GM04504 (cell line): ENCODE measurements around the gene TBX15.
A peak's percentile ranks its signal among the peaks of the same experiment; 100 is the strongest.
"Not testable (repeated sequence)": the region's sequence is repeated elsewhere in the genome, so short reads cannot be mapped to it uniquely, and the experiment has no call there.

Source experiments
- DNase-seq: peaks from one replicate; pipeline ENCODE4 v3.0.0-alpha.2; 2012; ENCODE audit warnings: low read depth

TBX15 gene

DNA sequence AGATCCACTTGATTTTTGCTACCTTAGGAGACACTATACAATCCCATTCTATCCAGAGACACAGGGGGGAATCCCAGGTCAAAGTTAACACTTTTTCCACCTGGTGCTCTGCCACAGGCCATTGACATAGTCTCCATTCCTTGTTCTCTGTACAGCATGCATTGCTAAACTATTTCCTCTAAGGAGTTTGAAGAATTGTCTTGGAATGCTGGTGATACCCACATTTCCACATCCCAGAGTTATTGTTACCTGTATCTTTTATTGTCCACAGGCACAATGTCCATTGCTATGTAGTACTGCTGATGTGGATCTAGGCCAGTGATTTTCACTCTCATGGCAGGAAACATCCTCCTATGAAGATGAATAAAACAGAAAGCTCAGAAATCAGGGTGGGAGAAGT, 61.9 kb downstream of the TBX15 start:
- DNase-seq, result no peak

DNA sequence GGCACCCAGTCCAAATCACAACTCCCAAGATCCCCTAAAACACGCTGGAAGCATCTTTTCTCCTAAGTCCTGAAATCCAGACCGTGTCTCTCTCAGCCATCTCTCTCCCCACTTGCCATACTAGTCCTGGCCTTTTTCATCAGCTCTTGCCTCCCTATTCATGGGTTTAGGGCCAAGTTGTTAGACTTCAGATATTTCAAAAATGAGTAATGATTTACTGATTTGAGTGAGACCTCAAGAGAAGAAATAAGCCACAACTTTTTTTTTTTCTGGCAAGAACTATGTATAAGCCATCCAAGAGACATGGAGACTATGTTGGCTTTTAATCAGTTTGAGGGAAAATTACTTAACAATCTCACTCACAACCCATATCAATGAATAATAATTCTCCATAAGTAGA, 62.5 kb downstream of the TBX15 start:
- no peak for DNase-seq

DNA sequence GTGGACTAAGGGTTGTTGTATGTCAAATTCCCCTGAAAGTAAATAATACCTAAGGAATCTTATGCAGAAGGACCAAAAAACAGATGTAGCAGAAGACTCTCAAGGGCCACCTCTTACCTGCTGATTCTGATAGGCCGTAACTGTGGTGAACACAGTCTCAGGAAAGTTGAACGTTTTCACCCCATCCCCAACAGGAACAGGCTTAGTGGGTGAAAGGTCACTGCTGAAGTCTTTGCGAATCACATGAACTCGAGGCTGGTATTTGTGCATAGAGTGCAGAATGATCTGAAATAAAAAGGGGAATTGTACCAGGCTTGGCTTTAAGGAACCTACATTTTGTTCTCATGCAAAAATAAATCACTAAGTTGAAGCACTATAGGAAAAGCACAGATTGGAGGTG, 64.8 kb downstream of the TBX15 start:
- DNase-seq, result no peak

- DNase-seq, result no peak
Measured at GRCh38 chr1:118921994-118922393, 66.1 kb downstream of the TBX15 start.

- no peak for DNase-seq
Measured at GRCh38 chr1:118920124-118920717, 67.9 kb downstream of the TBX15 start.

GRCh38 chr1:118918940-118919259, 69.2 kb downstream of the TBX15 start:
- no peak for DNase-seq

GRCh38 chr1:118918230-118918939, 69.8 kb downstream of the TBX15 start:
- no peak for DNase-seq

DNA sequence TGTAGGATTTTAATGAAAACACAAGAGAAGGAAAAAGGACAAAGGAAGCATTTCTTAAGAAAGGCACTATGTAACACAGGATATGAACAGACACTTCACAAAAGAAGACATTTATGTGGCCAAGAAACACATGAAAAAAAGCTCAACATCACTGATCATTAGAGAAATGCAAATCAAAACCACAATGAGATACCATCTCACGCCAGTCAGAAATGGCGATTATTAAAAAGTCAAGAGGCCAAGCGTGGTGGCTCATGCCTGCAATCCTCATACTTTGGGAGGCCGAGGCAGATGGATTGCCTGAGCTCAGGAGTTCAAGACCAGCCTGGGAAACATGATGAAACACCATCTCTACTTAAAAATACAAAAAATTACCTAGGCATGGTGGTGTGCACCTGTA, 71.8 kb downstream of the TBX15 start:
- not testable (repeated sequence) for DNase-seq

DNA sequence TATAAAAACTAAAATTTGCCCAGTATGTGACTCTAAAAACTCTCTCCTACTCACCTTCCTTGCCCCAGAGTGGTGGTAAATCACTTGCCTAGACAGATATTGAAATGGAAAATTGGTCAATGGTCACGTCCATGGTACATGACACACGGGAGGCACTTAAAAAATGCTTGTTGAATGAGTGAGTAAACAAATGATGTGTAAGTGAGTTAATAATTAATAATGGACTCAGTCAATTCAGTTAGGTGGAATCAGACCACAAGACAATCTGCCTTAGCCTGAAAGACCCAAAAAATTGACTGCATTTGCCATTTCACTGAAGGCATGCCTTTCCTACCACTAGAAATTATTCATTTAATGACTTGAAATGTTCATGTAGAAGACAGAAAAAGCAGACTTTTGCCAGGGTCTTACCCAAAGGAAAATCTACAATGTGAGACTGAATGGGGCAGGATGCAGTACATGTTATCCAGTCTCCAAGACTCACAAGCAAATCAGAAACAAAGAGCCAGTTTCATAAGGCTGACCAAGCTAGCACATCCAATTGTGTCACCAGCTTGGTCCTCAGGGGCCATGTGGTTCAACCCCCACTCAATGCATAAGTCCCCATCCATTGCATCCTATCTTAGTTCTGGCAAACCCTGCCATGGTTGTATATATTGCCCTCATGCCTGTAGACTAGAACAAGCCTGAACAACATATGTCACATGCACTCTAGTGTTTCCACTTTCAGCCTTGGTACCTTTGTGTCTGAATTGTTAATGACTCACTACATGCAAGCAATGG, 73.6 kb downstream of the TBX15 start:
- no peak for DNase-seq

- no peak for DNase-seq
Measured at GRCh38 chr1:118913818-118914217, 74.3 kb downstream of the TBX15 start.

GRCh38 chr1:118912574-118912973, 75.6 kb downstream of the TBX15 start:
- no peak for DNase-seq

GRCh38 chr1:118911571-118911970, 76.6 kb downstream of the TBX15 start:
- DNase-seq, result no peak

GRCh38 chr1:118907466-118907865, 80.7 kb downstream of the TBX15 start:
- DNase-seq, result no peak

DNA sequence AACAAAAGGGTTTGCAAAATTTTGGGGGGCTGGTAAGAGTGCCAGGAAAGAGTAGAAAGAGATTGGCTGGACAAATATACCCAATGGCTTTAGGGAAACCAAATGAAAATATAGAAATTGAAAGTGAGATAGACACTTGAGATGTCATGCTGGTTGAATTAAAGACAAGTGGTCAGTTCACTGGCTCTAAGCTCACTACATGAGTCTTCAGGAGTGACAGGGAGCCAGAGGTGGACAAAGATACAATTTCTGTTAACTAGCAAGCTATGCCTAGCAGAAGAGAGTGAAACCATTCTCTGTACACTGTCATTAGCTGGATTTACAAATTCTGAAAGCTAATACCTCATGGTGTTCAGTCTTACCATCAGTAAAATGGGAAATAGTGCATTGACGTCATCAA, 82.5 kb downstream of the TBX15 start:
- DNase-seq, result no peak

- no peak for DNase-seq
Measured at GRCh38 chr1:118905196-118905595, 82.9 kb downstream of the TBX15 start.

DNA sequence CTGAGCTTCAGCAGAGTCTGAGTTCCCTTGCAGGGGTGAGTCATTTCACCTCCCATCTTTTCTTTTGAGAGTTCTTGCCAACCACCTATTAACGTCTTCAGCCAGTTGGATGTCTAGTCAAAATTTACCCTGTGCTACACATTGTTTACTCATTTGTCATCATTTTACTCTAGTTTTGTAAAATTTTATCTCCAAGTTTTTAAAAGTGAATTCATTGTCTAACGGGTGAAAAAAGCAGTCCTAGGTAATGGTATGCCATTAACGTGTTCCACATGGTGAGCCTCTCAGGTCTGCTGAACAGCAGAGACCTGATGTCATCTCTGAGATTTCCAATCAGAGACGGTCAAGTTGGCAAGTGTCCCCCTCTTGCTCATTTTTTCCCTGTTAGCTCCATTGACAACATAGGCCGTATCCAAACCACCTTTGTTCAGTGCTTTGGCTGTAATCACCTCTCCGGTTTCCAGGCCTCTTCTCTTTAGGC, 85.4 kb downstream of the TBX15 start:
- peak; percentile 21 for DNase-seq

GRCh38 chr1:118902299-118902698, 85.8 kb downstream of the TBX15 start:
- DNase-seq, result no peak

- DNase-seq, result no peak
Measured at GRCh38 chr1:118900643-118901440, 87.3 kb downstream of the TBX15 start.

DNA sequence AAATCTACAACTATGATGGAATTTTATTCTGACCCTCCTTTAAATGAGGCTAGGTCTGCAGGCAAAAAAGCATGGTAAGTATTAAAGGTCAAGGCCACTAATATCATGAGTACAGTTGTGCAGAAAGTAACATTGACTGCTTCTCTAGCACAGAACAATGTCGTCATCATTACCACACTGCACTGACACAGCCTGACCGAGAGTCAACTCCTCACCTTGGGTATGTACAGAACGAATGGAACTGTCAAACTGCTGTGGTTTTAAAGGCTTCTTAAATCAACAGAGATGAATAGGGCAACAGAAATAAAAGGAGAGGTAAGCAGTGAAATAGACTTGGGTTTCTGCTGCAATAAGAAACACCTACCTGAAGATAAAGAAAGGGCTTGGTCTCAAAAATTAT, 88.8 kb downstream of the TBX15 start:
- DNase-seq, result no peak

DNA sequence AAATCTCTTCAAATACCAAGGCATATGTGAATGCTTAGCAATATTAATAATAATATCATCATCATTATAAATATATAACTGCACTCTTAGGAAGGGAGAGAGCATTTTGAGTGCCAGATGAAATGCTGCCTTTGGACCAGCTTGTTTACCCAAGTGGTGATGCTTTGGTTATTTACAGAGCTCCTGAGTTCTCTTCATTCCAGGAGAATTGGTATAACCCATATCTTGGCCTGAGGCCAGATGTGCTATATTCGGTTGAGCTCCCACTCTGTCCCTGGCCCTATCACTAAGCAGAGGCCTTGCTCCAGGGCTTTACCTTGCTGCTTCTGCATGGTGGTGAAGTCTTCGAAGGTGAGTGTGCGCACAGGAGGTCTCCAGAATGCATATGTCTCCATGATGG, 89.4 kb downstream of the TBX15 start:
- DNase-seq, result no peak

DNA sequence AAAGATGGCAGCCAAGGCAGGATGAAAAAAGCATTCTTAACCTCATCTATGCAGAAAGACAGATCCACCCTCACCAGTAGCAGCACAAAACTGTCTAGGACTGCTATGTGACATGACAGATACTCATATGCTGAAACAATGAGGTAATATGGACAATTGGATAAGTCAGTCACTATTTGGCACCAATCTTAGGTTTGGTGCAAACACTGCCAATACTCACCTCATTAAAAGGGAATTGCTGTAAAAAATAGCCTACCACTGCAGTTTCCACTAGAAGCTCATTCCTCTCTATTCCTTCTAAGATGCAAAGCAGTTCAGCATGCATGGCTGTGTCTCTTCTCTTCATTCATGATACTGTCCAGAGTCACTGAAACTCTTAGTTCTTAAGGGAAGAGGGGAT, 91.7 kb downstream of the TBX15 start:
- no peak for DNase-seq

- no peak for DNase-seq
Measured at GRCh38 chr1:118894836-118895235, 93.3 kb downstream of the TBX15 start.
